ENCODE data around the gene TDRD6. TPM values are rescaled to one million over a fixed set of nuclear protein-coding genes. Genes with fewer than 3 reads are reported as not detected.

TDRD6 gene
- total and polyA plus RNA-seq, 10 of the 15 experiments (the other 5 are each of a cell fraction or from before 2014, with no cell fraction given), result not detected

GRCh38 chr6:46661483-46661882, 26.2 kb upstream of the TDRD6 start (continued):
- TF ChIP-seq, protein P1, sequence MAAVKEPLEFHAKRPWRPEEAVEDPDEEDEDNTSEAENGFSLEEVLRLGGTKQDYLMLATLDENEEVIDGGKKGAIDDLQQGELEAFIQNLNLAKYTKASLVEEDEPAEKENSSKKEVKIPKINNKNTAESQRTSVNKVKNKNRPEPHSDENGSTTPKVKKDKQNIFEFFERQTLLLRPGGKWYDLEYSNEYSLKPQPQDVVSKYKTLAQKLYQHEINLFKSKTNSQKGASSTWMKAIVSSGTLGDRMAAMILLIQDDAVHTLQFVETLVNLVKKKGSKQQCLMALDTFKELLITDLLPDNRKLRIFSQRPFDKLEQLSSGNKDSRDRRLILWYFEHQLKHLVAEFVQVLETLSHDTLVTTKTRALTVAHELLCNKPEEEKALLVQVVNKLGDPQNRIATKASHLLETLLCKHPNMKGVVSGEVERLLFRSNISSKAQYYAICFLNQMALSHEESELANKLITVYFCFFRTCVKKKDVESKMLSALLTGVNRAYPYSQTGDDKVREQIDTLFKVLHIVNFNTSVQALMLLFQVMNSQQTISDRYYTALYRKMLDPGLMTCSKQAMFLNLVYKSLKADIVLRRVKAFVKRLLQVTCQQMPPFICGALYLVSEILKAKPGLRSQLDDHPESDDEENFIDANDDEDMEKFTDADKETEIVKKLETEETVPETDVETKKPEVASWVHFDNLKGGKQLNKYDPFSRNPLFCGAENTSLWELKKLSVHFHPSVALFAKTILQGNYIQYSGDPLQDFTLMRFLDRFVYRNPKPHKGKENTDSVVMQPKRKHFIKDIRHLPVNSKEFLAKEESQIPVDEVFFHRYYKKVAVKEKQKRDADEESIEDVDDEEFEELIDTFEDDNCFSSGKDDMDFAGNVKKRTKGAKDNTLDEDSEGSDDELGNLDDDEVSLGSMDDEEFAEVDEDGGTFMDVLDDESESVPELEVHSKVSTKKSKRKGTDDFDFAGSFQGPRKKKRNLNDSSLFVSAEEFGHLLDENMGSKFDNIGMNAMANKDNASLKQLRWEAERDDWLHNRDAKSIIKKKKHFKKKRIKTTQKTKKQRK (IDR thresholded peaks at IDR 0.05; ENCODE audit: low read depth, low read length), result no peak
- no peak for TF ChIP-seq LARP7 (IDR thresholded peaks at IDR 0.05)
- TF ChIP-seq BCL11A (IDR thresholded peaks at IDR 0.05; ENCODE audit: low read depth, low read length), result no peak

DNA sequence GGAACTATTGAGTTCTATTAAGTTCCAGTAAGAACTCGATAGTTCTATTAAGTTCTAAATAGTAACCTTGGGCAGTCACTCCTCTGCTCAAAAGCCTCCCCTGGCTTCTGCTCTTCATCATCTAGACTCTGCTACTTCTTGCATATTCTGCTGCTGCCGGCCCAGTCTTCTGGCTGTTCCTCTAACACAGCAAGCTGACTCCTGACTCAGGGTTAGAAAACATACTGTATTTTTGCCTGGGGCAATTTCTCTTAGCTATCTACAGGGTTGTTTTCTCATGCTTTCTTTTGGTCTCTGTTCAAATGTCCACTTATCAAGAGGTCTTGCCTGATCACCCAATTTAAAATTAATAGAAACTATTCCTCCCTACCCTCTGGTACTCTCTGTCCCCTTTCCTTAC, 20.3 kb upstream of the TDRD6 start:
- H3K9ac ChIP-seq (ENCODE audit: control insufficient read depth, insufficient read depth, low read length), result no peak overlapping the region
- H3K4me1 ChIP-seq (ENCODE audit: control insufficient read depth, insufficient read depth, low read length), result no peaks in the 10 kb centered on the region
- no peaks in the 10 kb centered on the region for H3K36me3 ChIP-seq (ENCODE audit: control insufficient read depth in 2 of 2, insufficient read depth in 2 of 2, low read length in 1 of 2)
- ChIA-PET SMC1A (ENCODE audit: uncharacterized antibody, unreplicated experiment) (no interaction called here), RAD21 (ENCODE audit: unreplicated experiment) (no interaction called here), CTCF (no interaction called here), POLR2A (no interaction called here)
- no peaks in the 10 kb centered on the region; a peak in 1 of 4 replicates for H3K27me3 ChIP-seq (replicated peaks in 1 of 2; ENCODE audit: control insufficient read depth in 2 of 2, insufficient read depth in 2 of 2, low read length in 1 of 2)
- H3K4me2 ChIP-seq (ENCODE audit: control insufficient read depth, insufficient read depth), result no peak overlapping the region
- DNase-seq (ENCODE audit: low read depth, low spot score) (no peak), ATAC-seq (no peak), FAIRE-seq (no peak)
- in situ Hi-C loops (cut with MboI), result no loop called here
- no peaks in the 10 kb centered on the region for H4K20me1 ChIP-seq (ENCODE audit: control insufficient read depth, insufficient read depth)
- no peak overlapping the region for H2AFZ ChIP-seq (ENCODE audit: control insufficient read depth, low read depth, low read length)
- no peaks in the 10 kb centered on the region for H3K9me3 ChIP-seq (replicated peaks; ENCODE audit: control insufficient read depth, insufficient read depth, low read length)
- intact Hi-C loops (cut with micrococcal nuclease; ENCODE audit: unreplicated experiment), result no loop called here
- H3K4me3 ChIP-seq, result no peak overlapping the region
- H3K79me2 ChIP-seq (ENCODE audit: control insufficient read depth, insufficient read depth, low read length), result no peaks in the 10 kb centered on the region
- 46% methylated on average over 2 of the region's 2 CpGs for WGBS (ENCODE audit: insufficient coverage, insufficient replicate concordance, low lambda C conversion rate, missing lambda C conversion rate)
- BruUV-seq (replicated peaks), result no TSS peak
- H3K27ac ChIP-seq (ENCODE audit: control insufficient read depth, insufficient read depth), result no peak overlapping the region
- no peak for TF ChIP-seq SMC3 (IDR thresholded peaks at IDR 0.05; ENCODE audit: borderline replicate concordance, low read length)
- no peak for TF ChIP-seq NFYA (IDR thresholded peaks at IDR 0.05; ENCODE audit: borderline replicate concordance, low read depth, low read length)
- TF ChIP-seq, protein P2, sequence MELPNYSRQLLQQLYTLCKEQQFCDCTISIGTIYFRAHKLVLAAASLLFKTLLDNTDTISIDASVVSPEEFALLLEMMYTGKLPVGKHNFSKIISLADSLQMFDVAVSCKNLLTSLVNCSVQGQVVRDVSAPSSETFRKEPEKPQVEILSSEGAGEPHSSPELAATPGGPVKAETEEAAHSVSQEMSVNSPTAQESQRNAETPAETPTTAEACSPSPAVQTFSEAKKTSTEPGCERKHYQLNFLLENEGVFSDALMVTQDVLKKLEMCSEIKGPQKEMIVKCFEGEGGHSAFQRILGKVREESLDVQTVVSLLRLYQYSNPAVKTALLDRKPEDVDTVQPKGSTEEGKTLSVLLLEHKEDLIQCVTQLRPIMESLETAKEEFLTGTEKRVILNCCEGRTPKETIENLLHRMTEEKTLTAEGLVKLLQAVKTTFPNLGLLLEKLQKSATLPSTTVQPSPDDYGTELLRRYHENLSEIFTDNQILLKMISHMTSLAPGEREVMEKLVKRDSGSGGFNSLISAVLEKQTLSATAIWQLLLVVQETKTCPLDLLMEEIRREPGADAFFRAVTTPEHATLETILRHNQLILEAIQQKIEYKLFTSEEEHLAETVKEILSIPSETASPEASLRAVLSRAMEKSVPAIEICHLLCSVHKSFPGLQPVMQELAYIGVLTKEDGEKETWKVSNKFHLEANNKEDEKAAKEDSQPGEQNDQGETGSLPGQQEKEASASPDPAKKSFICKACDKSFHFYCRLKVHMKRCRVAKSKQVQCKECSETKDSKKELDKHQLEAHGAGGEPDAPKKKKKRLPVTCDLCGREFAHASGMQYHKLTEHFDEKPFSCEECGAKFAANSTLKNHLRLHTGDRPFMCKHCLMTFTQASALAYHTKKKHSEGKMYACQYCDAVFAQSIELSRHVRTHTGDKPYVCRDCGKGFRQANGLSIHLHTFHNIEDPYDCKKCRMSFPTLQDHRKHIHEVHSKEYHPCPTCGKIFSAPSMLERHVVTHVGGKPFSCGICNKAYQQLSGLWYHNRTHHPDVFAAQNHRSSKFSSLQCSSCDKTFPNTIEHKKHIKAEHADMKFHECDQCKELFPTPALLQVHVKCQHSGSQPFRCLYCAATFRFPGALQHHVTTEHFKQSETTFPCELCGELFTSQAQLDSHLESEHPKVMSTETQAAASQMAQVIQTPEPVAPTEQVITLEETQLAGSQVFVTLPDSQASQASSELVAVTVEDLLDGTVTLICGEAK (IDR thresholded peaks at IDR 0.05; ENCODE audit: borderline replicate concordance), result no peak
- no peak for TF ChIP-seq RELA (IDR thresholded peaks at IDR 0.05; ENCODE audit: borderline replicate concordance, partially characterized antibody)
- TF ChIP-seq SUZ12 (IDR thresholded peaks at IDR 0.05; ENCODE audit: unreplicated experiment), result no peak
- TF ChIP-seq CBFB (IDR thresholded peaks at IDR 0.05; ENCODE audit: low read depth), result no peak
- TF ChIP-seq SIN3A (IDR thresholded peaks at IDR 0.05; ENCODE audit: low read depth, low read length), result no peak
- TF ChIP-seq SKIL (IDR thresholded peaks at IDR 0.05; ENCODE audit: low read depth, poor library complexity, severe bottlenecking), result no peak
